HCT116 (cell line): ENCODE results near the gene PDZRN4. TPM values are rescaled to one million over a fixed set of nuclear protein-coding genes. Genes with fewer than 3 reads are reported as not detected.

Source experiments
- ATAC-seq: fragments of 200-7000 bp; cut with Tn5 transposase; 2 replicates; pipeline ENCODE4 v1.9.1; 2020; ENCODE audit warnings: mild to moderate bottlenecking, moderate library complexity
- BruUV-seq: library from RNA; stranded (reverse); fragments of 400-500 nt; replicated peaks from 2 replicates; lab custom pipeline; 2021; lab: Mats Ljungman, UMichigan
- CTCF ChIA-PET: fragments of 300-600 bp; sonication (Branson Sonifier 250); formaldehyde crosslinking; loops from one replicate; lab custom pipeline; 2021; ENCODE audit warnings: antibody characterized with exemption; lab: Charles Lee
- POLR2A ChIA-PET: fragments of 300-600, 350-600 bp; sonication (Branson Sonifier 250); formaldehyde crosslinking; loops from one replicate; lab custom pipeline; 2021; ENCODE audit warnings: antibody characterized with exemption; lab: Charles Lee
- RAD21 ChIA-PET, 2 experiments: fragments of 300-600 bp; sonication (Branson Sonifier 250); formaldehyde crosslinking; loops; one replicate each; lab custom pipeline; 2023; ENCODE audit warnings: low total read pairs in 2 of 2; ENCODE audit not compliant: uncharacterized antibody in 2 of 2, unreplicated experiment in 2 of 2, low non-redundant PET in 1 of 2; lab: Charles Lee
- DNase-seq: peaks from one replicate; pipeline ENCODE4 v3.0.0-alpha.2; 2010; ENCODE audit warnings: low read depth, low spot score
- H2AFZ ChIP-seq: fragments of 200-600 bp; shearing (Covaris generic), sonication (generic); 2 replicates; pipeline ENCODE4 v1.6.1; 2017; ENCODE audit warnings: low read depth, mixed run types, mixed read lengths, antibody characterized with exemption, low read length; ENCODE audit not compliant: poor library complexity, severe bottlenecking
- H3K27ac ChIP-seq: 2 replicates; pipeline ENCODE4 v1.5.1; 2012; ENCODE audit warnings: low read depth, low read length
- H3K27me3 ChIP-seq: fragments of 200-600 bp; sonication (generic); 2 replicates; pipeline ENCODE4 v1.6.1; 2016; ENCODE audit warnings: mixed run types, low read length, mixed read lengths; ENCODE audit not compliant: insufficient read depth
- H3K36me3 ChIP-seq, 2 experiments: fragments of 200-500 bp in 1 of 2; fragments of 200-600 bp in 1 of 2; sonication (Bioruptor generic) in 1 of 2; sonication (generic) in 1 of 2; 2 replicates each; pipeline versions ENCODE4 v1.5.1 to v1.6.1; 2014 to 2016; ENCODE audit warnings: low read length in 2 of 2, inconsistent platforms in 1 of 2, mixed read lengths in 1 of 2, mixed run types in 1 of 2; ENCODE audit not compliant: insufficient read depth in 2 of 2, control insufficient read depth in 1 of 2
- H3K4me1 ChIP-seq, 2 experiments: fragments of 200-600 bp in 1 of 2; sonication (generic) in 1 of 2; 2 replicates each; pipeline versions ENCODE4 v1.5.1 to v1.6.1; 2012 to 2017; ENCODE audit warnings: low read length in 2 of 2, inconsistent platforms in 1 of 2, mild to moderate bottlenecking in 1 of 2, mixed read lengths in 1 of 2, mixed run types in 1 of 2, moderate library complexity in 1 of 2; ENCODE audit not compliant: insufficient read depth in 2 of 2, control insufficient read depth in 1 of 2
- H3K4me2 ChIP-seq: fragments of 200-600 bp; sonication (generic); 2 replicates; pipeline ENCODE4 v1.6.1; 2017; ENCODE audit warnings: mixed run types, low read length, mixed read lengths
- H3K4me3 ChIP-seq, 2 experiments: fragments of 200-600 bp in 1 of 2; sonication (generic) in 1 of 2; replicated peaks in 1 of 2; 2 replicates each; pipeline ENCODE4 v1.5.1; 2011 to 2016; ENCODE audit warnings: low read length in 2 of 2, control low read depth in 1 of 2, low read depth in 1 of 2, mild to moderate bottlenecking in 1 of 2, mixed read lengths in 1 of 2, mixed run types in 1 of 2
- H3K79me2 ChIP-seq: fragments of 200-600 bp; sonication (generic); 2 replicates; pipeline ENCODE4 v1.6.1; 2017; ENCODE audit warnings: mild to moderate bottlenecking, mixed run types, low read length, moderate library complexity, mixed read lengths; ENCODE audit not compliant: insufficient read depth
- H3K9ac ChIP-seq: fragments of 200-600 bp; sonication (generic); 2 replicates; pipeline ENCODE4 v1.6.1; 2016; ENCODE audit warnings: low read length, mixed read lengths
- H3K9me2 ChIP-seq: fragments of 200-600 bp; sonication (generic), shearing (Covaris generic); 2 replicates; pipeline ENCODE4 v1.6.1; 2017; ENCODE audit warnings: mixed run types, mild to moderate bottlenecking, moderate library complexity; ENCODE audit not compliant: insufficient read depth
- H3K9me3 ChIP-seq, 2 experiments: fragments of 200-500 bp in 1 of 2; fragments of 200-600 bp in 1 of 2; sonication (Bioruptor generic) in 1 of 2; sonication (generic) in 1 of 2; 2 replicates each; pipeline ENCODE4 v1.6.1; 2014 to 2017; ENCODE audit warnings: low read length in 2 of 2, mixed read lengths in 2 of 2, inconsistent platforms in 1 of 2, low read depth in 1 of 2, mild to moderate bottlenecking in 1 of 2, mixed run types in 1 of 2, moderate library complexity in 1 of 2; ENCODE audit not compliant: control insufficient read depth in 1 of 2, insufficient read depth in 1 of 2
- H4K20me1 ChIP-seq: fragments of 200-600 bp; sonication (generic), shearing (Covaris generic); 2 replicates; pipeline ENCODE4 v1.6.1; 2017; ENCODE audit warnings: mixed run types, mild to moderate bottlenecking, moderate library complexity; ENCODE audit not compliant: insufficient read depth
- CBX3 ChIP-seq: IDR thresholded peaks from 2 replicates; pipeline ENCODE4 v1.6.1; 2012; ENCODE audit warnings: low read depth
- CTCF ChIP-seq, 3 experiments: fragments of 200-600 bp in 1 of 3; sonication (generic) in 1 of 3; IDR thresholded peaks in 2 of 3; conservative IDR thresholded peaks in 1 of 3; 2 replicates each; pipeline ENCODE4 v1.5.1; 2012 to 2017; ENCODE audit warnings: low read depth in 2 of 3, low read length in 2 of 3, antibody characterized with exemption in 1 of 3, borderline replicate concordance in 1 of 3, control low read depth in 1 of 3, mild to moderate bottlenecking in 1 of 3, mixed read lengths in 1 of 3, mixed run types in 1 of 3, moderate library complexity in 1 of 3; ENCODE audit not compliant: insufficient read depth in 1 of 3
- EGR1 ChIP-seq: IDR thresholded peaks from 2 replicates; pipeline ENCODE4 v1.6.1; 2012; ENCODE audit warnings: low read depth
- ELF1 ChIP-seq: IDR thresholded peaks from 2 replicates; pipeline ENCODE4 v1.6.1; 2012; ENCODE audit warnings: low read depth, borderline replicate concordance
- EZH2 ChIP-seq: fragments of 200-600 bp; sonication (generic); IDR thresholded peaks from 2 replicates; pipeline ENCODE4 v1.6.1; 2017; ENCODE audit warnings: antibody characterized with exemption, mixed run types
- EZH2phosphoT487 ChIP-seq: fragments of 200-600 bp; IDR thresholded peaks from 2 replicates; pipeline ENCODE4 v1.6.1; 2018; ENCODE audit warnings: antibody characterized with exemption, borderline replicate concordance
- POLR2A ChIP-seq: IDR thresholded peaks from 2 replicates; pipeline ENCODE4 v1.7.0; 2011; ENCODE audit warnings: borderline replicate concordance; ENCODE audit not compliant: insufficient read depth, insufficient read length; ENCODE audit errors: extremely low read depth
- POLR2AphosphoS5 ChIP-seq: IDR thresholded peaks from 2 replicates; pipeline ENCODE4 v1.6.1; 2011; ENCODE audit warnings: mild to moderate bottlenecking, low read depth, low read length, moderate library complexity
- REST ChIP-seq: IDR thresholded peaks from 2 replicates; pipeline ENCODE4 v1.6.1; 2012; ENCODE audit warnings: low read depth
- SP1 ChIP-seq: IDR thresholded peaks from 2 replicates; pipeline ENCODE4 v1.6.1; 2012; ENCODE audit warnings: low read depth
- SRF ChIP-seq: IDR thresholded peaks from 2 replicates; pipeline ENCODE4 v1.6.1; 2012; ENCODE audit warnings: low read depth
- ZNF274 ChIP-seq: fragments of 200-500 bp; sonication (Bioruptor generic); IDR thresholded peaks from 2 replicates; pipeline ENCODE4 v1.6.1; 2014; ENCODE audit warnings: mild to moderate bottlenecking, low read depth, low read length, inconsistent platforms
- intact Hi-C: fragments of 100-400 bp; cut with micrococcal nuclease; formaldehyde crosslinking; loops from 2 replicates; pipeline ENCODE4 v1.10.0; 2022
- total RNA-seq: library from RNA; stranded (reverse); gene quantifications from one replicate; pipeline ENCODE4 v1.2.1, GENCODE V29; 2021; ENCODE audit not compliant: unreplicated experiment

PDZRN4 gene
- total RNA-seq, 1 experiment from 2014 or later: not detected

- Histone ChIP-seq H3K36me3 (no peaks in the 10 kb centered on the region), H3K4me2 (no peak overlapping the region), H3K27ac (no peak overlapping the region), H3K4me3 (no peak overlapping the region), H3K9me3 (no peaks in the 10 kb centered on the region), H3K9ac (no peak overlapping the region), H2AFZ (no peak overlapping the region), H3K4me1 (no peaks in the 10 kb centered on the region), H3K27me3 (no peaks in the 10 kb centered on the region), H4K20me1 (no peaks in the 10 kb centered on the region), H3K79me2 (no peaks in the 10 kb centered on the region), H3K9me2 (no peaks in the 10 kb centered on the region)
- ATAC-seq: no peak
- no peak for TF ChIP-seq ZNF274
- no peak for TF ChIP-seq SP1
- no peak for TF ChIP-seq ELF1
- TF ChIP-seq CTCF (IDR thresholded peaks at IDR 0.05 in 2 of 3, conservative IDR thresholded peaks at IDR 0.05 in 1 of 3; ENCODE audit: borderline replicate concordance in 1 of 3, insufficient read depth in 1 of 3, low read depth in 2 of 3, low read length in 2 of 3): no peak
- ChIA-PET POLR2A (no interaction called here), CTCF (no interaction called here), RAD21 (no interaction called here)
- intact Hi-C loops: no loop called here
- BruUV-seq: no TSS peak
- DNase-seq: no peak
Observed at GRCh38 chr12:41497409-41497808, 309.3 kb downstream of the PDZRN4 start.

GRCh38 chr12:41504976-41505375, 316.9 kb downstream of the PDZRN4 start:
- POLR2A ChIA-PET: no interaction called here
- Histone ChIP-seq H2AFZ (no peak overlapping the region), H3K4me3 (no peak overlapping the region), H3K4me2 (no peak overlapping the region), H4K20me1 (no peaks in the 10 kb centered on the region), H3K9ac (no peak overlapping the region), H3K9me2 (no peaks in the 10 kb centered on the region), H3K36me3 (no peaks in the 10 kb centered on the region), H3K27ac (no peak overlapping the region), H3K4me1 (no peaks in the 10 kb centered on the region), H3K27me3 (no peaks in the 10 kb centered on the region), H3K79me2 (no peaks in the 10 kb centered on the region), H3K9me3 (no peaks in the 10 kb centered on the region)
- DNase-seq (no peak), ATAC-seq (no peak)
- intact Hi-C loops: no loop called here
- TF ChIP-seq CBX3: no peak
- TF ChIP-seq EGR1: no peak
- TF ChIP-seq POLR2A: no peak
- no peak for TF ChIP-seq SRF
- TF ChIP-seq ZNF274: no peak
- TF ChIP-seq REST: no peak
- no peak for TF ChIP-seq EZH2phosphoT487
- TF ChIP-seq POLR2AphosphoS5: no peak
- TF ChIP-seq EZH2: no peak
- CTCF ChIA-PET: no interaction called here
- RAD21 ChIA-PET: no interaction called here
- no TSS peak for BruUV-seq
